HG02623 (cell line): ENCODE measurements around the gene FAAP100.
A peak's percentile ranks its signal among the peaks of the same experiment; 100 is the strongest.

ENCODE experiments used
- ATAC-seq: cut with Tn5 transposase; IDR thresholded peaks from one replicate; pipeline ENCODE4 v1.9.1; 2021; ENCODE audit warnings: moderate library complexity; ENCODE audit not compliant: unreplicated experiment

FAAP100 gene

DNA sequence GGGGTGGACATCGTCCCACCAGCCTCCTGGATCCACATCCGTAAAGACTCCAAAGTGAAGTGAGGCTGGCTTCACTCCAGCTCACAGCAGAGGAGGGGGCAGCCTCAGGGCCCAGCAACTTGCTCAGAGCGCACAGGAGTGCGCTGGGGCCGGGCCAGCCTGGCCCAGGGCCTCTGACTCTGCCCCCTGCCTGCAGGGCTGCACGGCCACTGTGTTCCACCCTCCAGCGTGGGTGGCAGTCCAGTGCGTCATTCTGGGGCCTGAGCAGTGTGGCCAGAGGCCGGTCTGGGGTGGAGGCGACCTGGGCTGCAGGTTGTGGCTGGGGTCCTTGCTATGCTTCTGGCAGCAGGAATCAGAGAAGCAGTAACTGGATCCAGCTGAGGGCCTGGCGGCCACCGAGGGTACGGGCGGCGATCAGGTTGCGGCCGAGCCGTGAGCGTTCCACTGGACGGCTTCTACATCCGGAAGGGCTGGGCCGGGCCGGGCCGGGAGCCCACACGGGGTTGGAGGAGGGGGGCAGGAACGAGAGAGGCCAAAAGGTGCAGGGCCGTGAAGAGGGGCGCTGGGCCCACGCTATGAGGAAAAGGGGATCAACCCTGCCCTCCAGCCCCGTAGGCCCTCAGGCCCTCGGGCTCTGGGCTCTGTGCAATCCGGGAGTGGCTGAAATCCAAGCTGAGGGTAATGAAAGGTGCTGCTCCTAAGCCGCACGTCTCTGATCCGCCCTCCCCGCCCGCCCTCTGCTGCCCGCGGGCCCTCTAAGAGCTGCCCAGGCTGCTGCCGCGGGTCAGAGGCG lies 24.4 kb downstream of the FAAP100 start, which contains the start of gene FSCN2:
Gene FSCN2, plus strand, starts transcription at position 787 of the 793 bp plus-strand sequence. CDS start 155 bp downstream, outside the sequence.
- ATAC-seq: no peak

DNA sequence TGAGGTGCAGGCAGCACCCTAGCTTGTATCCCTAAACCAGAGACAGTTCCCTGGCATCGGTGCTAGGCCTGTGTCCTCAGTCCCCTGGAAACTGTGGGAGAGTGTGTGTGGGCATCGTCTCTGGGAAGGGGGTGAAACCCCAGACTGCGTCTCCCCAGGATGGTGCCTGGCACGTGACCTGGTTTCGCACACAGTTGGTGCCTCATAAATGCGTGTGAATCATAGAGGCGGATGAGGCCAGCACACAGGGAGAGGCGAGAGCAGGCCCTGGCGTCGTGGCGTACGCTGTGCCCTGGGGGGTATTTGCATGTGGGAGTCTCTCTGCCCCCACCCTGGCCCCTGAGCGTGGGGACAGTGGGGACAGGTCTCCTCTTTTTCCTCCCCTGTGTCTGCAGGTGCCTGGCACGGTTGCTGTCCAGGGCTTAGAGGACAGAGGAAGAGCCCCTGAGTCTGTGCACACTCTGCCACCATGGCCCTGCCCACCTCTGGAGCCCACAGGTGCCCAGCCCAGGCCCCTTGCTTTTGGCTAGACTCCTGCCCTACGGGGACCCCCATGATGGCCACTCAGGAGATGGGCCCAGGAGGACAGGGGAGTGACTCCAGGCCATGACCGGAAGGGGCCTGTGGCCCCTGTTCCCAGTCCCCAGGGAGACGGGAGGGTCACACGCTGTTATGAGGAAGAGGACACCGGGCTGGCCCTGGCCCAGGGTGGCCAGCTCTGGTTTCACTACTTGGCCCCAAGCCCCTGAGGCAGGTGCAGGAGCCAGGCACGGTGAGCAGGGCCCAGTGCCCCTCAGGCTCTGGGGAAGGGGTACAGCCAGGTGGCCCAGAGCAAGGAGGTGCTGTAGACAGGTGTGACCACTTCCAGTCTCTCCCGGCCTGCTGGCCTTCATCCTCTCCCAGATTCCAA lies 25.2 kb downstream of the FAAP100 start:
- no peak for ATAC-seq

DNA sequence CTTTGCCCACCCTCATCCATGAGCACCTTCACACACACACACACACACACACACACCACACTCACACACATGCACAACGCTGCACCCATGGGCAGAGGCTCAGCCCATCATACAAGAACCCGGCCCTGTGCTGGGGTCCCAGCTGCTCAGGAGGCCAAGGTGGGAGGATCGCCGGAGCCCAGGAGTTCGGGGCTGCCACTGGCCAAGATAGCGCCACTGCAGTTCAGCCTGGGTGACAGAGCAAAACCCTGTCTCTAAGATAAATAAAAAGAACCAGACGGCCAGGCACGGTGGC lies 27.3 kb downstream of the FAAP100 start:
- ATAC-seq: no peak

DNA sequence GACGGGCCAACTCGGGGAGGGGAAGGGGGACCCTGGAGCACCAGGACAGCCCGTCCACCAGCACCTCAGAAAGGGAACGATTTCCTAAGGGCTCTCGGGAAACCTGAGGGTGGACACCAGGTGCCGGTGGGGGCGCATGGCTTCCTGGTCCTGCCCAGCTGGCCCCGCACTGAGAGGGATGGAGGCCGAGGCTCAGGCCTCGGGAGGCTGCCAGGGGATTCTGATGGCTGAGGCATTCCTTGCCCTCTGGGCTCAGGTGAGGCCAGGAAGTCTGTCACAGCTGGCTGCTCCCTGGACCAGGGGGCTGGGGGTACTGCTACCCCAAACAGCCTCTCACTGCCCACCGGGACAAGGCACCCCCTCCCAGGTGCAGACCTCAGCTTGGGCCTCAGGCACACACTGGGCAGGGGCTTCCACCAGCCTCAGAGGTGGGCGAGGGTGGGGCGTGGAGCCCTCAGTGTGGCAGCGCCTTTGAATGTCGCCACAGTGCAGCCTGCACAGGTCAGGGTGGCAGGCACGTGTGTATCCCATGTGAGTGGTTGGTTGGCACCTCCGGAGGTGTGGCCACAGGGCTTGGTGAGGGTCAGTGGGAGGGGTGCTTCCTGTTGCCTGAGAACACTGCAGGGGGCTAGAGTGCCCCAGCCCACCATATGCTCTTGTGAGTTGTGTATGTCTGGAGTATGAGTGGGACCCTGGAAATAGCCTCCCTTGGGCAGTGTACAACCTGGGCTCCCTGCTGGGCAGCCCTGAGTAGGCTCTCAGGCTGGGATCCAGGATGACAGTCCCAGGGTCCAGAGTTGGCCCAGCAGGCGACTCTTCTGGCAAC lies 27.9 kb downstream of the FAAP100 start:
- no peak for ATAC-seq

DNA sequence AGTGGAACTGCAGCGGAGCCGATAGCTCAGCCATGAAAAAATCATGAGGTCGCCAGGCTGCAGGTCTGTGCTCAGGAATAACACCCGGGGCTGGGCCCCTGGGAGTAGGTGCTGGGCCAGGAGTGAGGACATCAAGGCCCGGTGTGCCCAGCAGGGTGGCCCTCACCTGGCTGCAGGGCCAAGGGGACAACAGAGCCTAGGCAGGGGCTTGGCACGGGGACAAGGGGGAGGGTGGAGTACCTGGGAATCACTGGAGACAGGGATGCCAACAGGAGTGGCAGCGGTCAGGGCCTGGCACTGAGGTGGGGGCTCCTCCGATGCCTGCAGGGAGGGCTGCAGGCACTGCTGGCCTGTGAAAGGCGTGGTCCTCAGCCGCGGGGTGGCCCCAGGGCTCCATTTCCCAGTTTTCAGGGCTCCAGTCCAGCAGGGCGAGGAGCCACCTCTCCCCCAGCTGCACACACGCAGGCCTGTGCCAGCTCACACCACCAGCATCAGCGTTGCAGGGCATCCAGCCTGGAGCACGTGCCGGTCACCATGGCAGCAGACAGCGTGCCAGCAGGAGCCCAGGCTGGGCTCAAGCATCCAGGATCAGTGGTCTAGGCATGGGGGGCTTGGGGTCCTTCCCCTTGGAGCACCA lies 28.6 kb downstream of the FAAP100 start:
- no peak for ATAC-seq

DNA sequence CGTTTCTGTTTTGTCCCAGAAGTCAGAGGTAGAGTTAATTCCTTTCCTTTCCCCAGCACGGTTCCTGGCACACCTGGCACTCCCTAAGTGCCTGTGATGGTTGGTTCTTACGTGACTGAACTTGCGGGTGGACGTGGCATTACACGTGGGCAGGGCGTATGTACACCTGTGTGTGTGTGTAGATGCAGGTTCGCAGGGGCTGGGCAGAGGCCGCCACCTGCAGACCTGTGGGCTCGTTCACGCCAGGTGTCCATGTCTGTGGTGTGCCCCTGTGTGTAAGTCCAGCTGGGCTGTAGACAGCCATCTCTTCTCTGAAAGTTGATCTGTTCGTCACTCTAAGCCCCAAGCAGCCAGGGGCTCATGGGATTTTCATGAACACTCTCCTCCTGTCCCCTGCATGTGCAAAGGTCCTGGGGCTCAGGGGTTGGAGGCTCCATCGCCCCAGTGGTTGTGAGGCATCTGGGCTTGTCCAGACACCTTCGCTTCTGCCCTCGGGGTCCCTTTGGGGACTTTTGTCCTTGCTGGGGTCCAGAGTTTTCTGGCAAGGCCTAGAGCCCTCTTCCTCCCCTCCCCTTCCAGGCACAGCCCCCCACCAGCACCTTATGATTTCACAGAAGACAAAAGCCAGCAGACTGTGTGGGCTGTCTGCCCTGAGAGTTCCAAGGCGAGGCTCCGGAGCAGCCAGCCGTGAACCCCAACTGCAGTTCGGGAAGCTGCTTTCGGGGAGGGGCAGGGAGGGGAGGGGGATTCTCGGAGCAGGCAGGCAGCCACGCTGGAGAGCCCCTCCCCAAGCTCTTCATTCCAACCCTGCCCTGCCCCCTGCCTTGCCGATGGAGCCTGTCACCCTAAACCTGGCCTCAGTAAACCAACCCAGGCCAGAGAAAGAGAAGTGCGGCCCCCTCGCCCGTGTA lies 29.4 kb downstream of the FAAP100 start:
- no peak for ATAC-seq

DNA sequence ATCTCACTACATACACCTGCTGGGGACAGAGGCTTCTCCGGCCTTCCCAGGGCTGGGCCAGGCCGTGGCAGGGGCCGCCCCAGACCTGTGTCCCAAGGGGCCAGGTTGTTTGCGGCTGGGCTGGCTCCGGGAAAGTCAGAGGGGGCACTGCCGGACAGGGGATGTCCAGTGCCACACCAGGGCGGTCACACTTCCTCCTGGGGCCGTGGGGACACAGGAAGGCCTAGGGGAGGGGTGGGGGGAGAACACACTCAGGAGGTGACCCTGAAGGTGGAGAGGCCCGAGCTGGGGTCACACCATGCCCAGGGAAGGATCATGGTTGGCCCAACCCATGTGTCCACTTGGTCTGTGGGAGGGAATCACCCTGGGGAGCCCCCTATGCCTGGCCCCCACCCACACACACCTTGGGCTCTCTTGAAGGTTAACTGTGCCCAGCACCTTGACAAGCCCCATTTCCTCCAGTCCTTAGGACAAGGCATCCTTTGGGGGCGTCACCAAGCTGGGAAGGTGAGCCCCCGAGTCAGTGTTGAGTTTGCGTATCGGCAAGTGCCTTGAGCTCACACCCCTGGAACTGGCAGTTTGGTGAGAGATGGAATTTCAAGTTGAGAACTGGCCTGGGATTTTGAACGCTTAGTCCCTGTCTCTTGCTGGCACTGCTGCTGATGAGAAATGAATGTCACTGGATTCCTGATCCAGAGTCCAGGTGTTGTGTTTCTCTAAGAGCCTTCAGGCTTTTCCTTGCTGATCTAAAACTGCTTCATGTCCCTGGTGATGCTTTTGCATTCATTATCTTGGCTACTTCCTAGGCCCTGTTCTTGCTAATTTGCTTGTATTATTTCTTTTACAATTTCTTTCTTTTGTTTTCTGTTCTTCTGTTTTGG lies 31.9 kb downstream of the FAAP100 start:
- ATAC-seq: no peak

DNA sequence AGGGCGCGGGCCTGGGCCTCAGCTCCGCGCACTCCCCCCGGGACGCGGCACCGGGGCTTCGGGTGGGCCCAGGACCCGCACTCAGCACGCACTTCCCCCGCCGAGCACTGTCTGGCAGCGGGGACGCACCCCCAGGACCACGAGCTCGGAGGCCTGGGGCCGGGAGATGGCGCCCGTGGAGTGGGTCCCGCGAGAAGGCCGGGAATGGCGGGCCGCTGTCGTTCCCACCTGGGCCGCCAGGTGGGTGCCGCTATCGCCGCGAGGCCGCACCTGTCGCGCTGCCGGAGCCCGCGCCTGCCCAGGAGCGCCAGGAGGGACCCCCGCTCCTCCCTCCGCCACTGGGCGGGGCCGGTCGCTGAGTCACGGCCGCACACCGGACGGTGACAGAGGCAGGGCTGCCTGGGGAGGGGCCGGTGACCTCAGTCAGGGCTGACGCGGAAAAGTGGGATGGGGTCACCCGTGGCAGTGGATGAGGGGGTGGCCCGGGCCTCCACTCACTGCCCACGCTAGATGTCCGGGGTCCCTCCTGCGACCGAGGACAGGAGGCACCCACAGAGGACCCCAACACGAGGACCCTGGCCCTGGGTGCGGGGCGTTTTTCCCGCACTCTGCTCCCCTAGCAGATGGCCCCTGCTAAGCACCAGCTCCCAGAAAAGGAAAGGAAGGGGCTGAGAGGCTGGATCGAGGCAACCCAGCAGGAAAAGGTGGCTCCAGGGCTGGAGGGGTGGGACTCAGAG lies 32.7 kb downstream of the FAAP100 start:
- ATAC-seq: no peak

DNA sequence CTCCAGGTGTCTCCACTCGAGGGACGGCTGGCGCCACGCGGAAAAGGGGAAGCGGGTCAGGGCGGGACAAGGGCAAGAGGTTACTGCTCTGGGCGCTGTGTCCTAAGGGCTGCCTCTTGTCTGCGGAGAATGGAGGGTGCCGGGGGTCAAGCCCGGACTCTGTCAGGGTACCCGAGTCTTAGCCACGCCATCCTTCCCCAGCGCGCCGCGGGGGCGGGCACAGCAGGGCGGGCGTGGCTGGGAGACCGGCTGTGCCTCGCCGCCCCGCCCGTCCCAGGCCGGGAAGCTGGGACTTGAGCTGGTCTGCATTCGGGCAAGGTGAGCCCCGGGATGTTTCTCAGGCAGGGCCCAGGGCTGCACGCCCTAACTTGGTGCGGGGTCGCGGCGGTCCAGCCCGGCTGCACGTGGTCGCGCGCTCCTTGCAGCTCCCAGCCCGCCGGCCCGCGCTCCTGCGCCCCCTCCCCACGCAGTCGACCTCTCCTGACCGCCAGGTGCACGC lies 33.3 kb downstream of the FAAP100 start:
- ATAC-seq: no peak

DNA sequence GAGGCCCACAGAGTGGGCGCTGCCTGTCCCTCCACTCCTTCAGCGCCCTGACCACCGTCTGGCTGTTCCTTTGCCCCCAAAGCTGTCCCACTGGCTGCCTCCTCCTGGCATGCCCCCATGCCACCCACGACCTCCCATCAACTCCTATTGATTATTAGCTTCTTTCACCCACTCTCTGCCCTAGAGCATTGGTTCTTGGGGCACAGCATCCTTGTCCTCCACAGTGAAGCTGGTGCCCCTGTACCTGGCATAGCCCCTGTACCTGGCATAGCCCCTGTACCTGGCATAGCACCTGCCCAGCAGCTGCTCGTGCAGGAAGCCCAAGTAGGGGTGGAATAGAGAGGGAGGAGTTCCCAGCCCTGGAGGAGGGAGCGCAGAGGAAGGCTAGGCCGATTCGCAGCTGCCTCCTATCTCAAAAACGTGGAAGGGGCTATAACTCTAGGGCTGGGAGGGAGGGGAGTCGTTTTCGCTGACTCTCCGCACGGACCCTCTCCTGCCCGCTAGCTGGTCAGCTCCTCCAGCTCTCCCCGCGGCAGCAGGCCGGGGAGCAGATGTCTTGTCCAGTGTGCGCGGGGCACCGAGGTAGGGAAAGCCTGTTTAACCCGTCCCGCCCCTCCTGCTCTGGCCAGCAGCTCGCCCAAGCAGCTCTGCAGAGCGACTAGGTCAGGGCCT lies 33.9 kb downstream of the FAAP100 start:
- no peak for ATAC-seq

DNA sequence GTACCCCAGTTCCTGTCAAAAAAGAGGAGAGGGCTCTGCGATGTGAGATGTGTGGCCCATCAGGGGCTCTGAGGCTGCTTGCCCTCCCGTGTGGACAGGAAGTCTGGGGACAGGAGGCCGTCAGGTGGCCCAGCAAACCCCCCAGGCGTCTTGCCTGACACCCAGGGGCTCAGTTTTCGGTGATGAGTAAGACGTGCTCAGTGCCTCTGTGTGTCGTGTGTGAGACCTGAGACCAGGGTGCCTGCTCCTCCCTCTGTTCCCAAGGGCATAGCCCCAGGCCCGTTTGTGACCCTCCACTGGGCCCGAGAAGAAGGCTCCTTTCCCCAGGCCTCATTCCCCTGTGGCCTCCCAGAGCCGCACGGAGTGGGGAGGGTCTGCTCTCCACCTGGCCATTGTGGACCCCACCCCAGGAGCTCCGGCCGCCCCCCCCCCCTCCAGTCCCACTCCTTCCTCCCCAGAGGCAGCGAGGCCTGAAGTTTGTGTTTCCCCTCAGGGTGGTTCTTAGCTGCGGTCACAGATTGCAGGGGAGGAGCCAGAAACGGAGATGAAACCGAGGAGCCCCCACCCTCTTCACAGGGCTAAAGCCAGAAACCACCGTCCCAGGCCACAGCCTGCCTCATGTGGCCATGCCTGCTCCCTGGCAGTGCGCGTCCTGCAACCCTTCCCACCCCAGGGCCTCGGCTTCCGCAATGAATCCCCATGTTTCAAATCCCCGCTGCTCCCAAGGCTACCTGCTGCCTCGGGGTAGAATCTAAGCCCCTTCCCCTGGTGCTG lies 34.6 kb downstream of the FAAP100 start:
- ATAC-seq: no peak

DNA sequence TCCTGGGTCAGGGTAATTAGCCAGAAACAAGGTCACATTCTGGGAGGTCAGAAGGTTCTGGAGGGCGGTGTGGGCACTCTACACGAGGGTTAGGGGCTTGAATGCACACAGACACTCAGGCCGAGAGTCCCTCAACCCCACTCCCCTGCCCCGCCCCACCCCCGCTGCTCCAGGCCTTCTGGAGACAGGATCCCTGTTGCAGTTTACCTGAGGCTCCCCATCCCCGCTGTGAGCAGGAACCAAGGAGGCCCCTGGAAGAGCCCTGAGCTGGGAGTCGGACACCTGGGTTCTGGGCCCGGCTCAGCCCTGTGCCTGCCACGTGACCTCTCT lies 35.2 kb downstream of the FAAP100 start:
- ATAC-seq: no peak

DNA sequence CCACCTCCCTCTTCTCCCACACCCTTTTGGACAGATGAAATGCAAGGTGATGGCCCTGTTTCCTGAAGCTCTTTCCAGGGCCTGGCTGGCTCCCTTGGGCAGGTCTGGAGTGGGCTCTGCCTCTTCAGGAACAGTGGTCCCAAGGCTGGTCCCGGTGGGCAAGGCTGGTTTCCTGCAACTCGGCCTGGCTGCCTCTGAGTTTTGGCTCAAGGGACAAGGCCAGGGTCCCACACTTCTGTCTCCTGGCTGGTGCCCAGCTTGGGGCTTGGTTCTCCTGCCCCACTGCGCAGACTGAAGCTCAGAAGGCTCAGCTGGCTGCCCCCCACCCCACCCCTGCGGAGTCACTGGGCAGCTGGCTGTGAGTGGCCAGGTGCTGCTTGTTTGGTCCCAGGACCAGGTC lies 35.7 kb downstream of the FAAP100 start:
- no peak for ATAC-seq

DNA sequence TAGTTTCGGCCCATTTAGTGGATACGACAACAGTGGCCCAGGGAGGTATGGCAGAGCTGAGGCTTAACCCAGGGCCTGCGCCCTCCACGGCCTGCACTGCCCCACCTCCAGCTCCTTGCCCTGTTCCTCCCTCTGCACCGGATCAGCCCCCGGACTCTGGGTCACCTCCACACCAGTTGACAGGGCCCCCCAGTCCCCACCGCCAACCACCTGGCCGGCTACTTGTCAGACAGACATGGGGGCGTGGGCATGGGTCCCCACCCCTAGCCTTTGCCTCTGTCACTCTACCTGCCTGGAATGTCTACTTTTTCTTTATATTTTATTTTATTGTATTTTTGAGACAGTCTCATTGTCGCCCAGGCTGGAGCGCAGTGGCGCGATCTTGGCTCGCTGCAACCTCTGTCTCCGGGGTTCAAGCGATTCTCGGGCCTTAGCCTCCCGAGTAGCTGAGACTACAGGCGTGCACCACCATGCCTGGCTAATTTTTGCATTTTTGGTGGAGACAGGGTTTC lies 36.6 kb downstream of the FAAP100 start:
- no peak for ATAC-seq

DNA sequence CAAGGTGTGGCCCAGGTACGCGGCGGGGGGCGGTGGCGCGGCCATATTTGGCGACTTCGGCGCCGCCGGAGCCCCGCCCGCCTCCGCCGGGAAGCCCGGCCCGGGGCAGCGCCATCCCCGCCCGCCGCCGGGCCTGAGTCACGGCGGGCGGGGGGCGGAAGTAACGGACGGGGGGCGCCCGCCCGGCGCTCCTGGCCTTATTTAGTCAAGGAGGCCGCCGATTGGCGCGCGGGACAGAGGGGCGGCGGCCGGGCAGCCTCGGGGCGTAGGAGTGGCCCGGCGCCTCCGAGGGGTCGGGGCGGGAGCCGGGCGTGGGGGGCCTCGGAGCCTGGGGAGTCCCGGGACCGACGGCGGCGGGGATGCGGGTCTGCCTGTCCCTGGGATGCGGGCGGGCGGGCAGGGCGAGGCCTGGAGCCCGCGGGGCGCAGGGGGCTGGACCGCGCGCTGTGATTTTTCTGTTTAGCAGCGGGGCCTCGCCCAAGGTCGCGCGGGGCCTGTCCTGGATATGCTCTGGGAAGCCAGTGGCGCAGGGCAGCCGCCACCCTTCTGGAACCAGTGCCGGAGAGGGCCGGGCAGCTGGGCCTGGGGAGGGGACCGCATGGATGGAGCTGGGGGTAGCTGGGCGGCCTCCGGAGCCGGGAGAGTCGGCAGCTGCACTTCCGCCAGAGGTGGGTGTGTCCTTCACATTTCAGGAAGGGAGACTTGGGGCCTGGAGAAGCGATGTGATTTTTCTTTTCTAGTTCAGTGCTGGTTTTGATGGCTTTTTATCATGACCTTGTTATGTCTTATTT lies 37.2 kb downstream of the FAAP100 start:
- peak; percentile 16 for ATAC-seq

DNA sequence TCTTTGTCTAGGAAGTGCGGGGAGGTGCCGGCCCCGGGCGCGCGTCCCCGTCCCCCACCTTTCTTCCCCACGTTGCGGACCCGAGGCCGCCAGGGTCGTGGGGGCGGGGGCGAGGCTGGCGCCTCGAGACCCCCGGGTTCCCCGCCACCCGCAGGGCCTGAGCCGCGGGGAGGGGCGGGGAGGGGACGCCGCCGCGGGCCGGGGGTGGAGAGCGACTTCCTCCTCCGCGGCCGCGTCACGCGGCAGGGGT lies 37.7 kb downstream of the FAAP100 start:
- ATAC-seq: no peak
